Measurements from ENCODE around the gene KCNN3.

GRCh38 chr1:154750681-154751665 is 119.1 kb downstream of the KCNN3 start:
- TF ChIP-seq EZH2 (IDR thresholded peaks at IDR 0.05; ENCODE audit: low read length, unreplicated experiment), result no peak
- no peak for TF ChIP-seq CTCF (conservative IDR thresholded peaks at IDR 0.05; ENCODE audit: low read depth, low read length)
- TF ChIP-seq EZH2phosphoT487 (IDR thresholded peaks at IDR 0.05; ENCODE audit: borderline replicate concordance, low read length), result no peak
